ENCODE measurements around the gene CYP2J2. TPM values are rescaled to one million over a fixed set of nuclear protein-coding genes. Genes with fewer than 3 reads are reported as not detected.
A peak's percentile ranks its signal among the peaks of the same experiment; 100 is the strongest.

CYP2J2 gene
- total RNA-seq, 1 donor from 2014 or later = 0.07 TPM

DNA sequence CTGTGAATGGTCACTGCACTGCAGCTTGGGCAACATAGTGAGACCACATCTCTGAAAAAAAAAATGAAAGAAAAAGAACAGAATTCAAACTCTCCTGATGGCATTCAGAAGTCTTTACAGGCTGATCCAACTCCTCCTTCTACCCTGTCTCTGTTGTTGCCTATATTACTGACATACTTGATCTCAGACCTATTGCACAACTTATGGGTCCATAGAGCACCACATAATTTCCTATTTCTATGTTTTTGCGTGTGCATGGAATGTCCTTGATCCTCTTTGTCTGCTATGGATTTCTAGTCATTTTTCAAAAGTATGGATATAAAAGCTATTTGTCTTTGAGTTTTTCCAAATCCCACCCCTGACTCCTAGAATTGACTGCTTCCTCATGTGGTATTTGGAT, 22.4 kb upstream of the CYP2J2 start:
- Mint-ChIP-seq H3K4me3 (no peak overlapping the region), H3K4me1 (no peaks in the 10 kb centered on the region), H3K27me3 (ENCODE audit: insufficient read depth, low read depth) (no peaks in the 10 kb centered on the region), H3K9me3 (no peaks in the 10 kb centered on the region), H3K27ac (no peak overlapping the region), H3K36me3 (no peaks in the 10 kb centered on the region)
- no peak overlapping the region for H3K27ac ChIP-seq
- no peak overlapping the region for H3K4me3 ChIP-seq
- no peak overlapping the region for H3K4me2 ChIP-seq
- H3K9me3 ChIP-seq (ENCODE audit: low read depth) = no peaks in the 10 kb centered on the region
- no peak for DNase-seq (ENCODE audit: low spot score)
- no peaks in the 10 kb centered on the region for H4K20me1 ChIP-seq (ENCODE audit: low read depth)
- H3K79me2 ChIP-seq (ENCODE audit: low read depth) = no peaks in the 10 kb centered on the region
- H3K36me3 ChIP-seq = no peaks in the 10 kb centered on the region
- H3K4me1 ChIP-seq = no peaks in the 10 kb centered on the region
- TF ChIP-seq EZH2phosphoT487 (IDR thresholded peaks at IDR 0.05) (no peak), EZH2 (IDR thresholded peaks at IDR 0.05) (no peak)
- TF ChIP-seq, protein P1, sequence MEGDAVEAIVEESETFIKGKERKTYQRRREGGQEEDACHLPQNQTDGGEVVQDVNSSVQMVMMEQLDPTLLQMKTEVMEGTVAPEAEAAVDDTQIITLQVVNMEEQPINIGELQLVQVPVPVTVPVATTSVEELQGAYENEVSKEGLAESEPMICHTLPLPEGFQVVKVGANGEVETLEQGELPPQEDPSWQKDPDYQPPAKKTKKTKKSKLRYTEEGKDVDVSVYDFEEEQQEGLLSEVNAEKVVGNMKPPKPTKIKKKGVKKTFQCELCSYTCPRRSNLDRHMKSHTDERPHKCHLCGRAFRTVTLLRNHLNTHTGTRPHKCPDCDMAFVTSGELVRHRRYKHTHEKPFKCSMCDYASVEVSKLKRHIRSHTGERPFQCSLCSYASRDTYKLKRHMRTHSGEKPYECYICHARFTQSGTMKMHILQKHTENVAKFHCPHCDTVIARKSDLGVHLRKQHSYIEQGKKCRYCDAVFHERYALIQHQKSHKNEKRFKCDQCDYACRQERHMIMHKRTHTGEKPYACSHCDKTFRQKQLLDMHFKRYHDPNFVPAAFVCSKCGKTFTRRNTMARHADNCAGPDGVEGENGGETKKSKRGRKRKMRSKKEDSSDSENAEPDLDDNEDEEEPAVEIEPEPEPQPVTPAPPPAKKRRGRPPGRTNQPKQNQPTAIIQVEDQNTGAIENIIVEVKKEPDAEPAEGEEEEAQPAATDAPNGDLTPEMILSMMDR (IDR thresholded peaks at IDR 0.05) = no peak
- H3K9ac ChIP-seq = no peak overlapping the region
- H3K27me3 ChIP-seq = no peaks in the 10 kb centered on the region
- H3F3A ChIP-seq (ENCODE audit: low read depth) = no peaks in the 10 kb centered on the region
- H2AFZ ChIP-seq (replicated peaks) = no peak overlapping the region

- no peaks in the 10 kb centered on the region for H3K9me3 Mint-ChIP-seq
- no peak overlapping the region for H3K27ac Mint-ChIP-seq
Observed at GRCh38 chr1:59947047-59947938, 20.7 kb upstream of the CYP2J2 start.

GRCh38 chr1:59945790-59946189, 19.2 kb upstream of the CYP2J2 start:
- no peaks in the 10 kb centered on the region for H3K4me1 Mint-ChIP-seq
- no peaks in the 10 kb centered on the region for H3K79me2 ChIP-seq (ENCODE audit: low read depth)
- H3K36me3 ChIP-seq = no peaks in the 10 kb centered on the region
- H3K4me3 ChIP-seq = no peak overlapping the region
- no peak for DNase-seq (ENCODE audit: low spot score)
- H3K9ac ChIP-seq = no peak overlapping the region
- H3F3A ChIP-seq (ENCODE audit: low read depth) = no peaks in the 10 kb centered on the region
- H3K27ac ChIP-seq = no peak overlapping the region
- TF ChIP-seq EZH2 (IDR thresholded peaks at IDR 0.05) (no peak), EZH2phosphoT487 (IDR thresholded peaks at IDR 0.05) (no peak)
- TF ChIP-seq, protein P1 (IDR thresholded peaks at IDR 0.05) = no peak
- H3K9me3 ChIP-seq (ENCODE audit: low read depth) = no peaks in the 10 kb centered on the region
- no peaks in the 10 kb centered on the region for H3K9me3 Mint-ChIP-seq
- no peak overlapping the region for H2AFZ ChIP-seq (replicated peaks)
- no peaks in the 10 kb centered on the region for H4K20me1 ChIP-seq (ENCODE audit: low read depth)
- H3K4me2 ChIP-seq = no peak overlapping the region
- no peak overlapping the region for H3K4me3 Mint-ChIP-seq
- no peak overlapping the region for H3K27ac Mint-ChIP-seq
- no peaks in the 10 kb centered on the region for H3K36me3 Mint-ChIP-seq
- no peaks in the 10 kb centered on the region for H3K4me1 ChIP-seq
- no peaks in the 10 kb centered on the region for H3K27me3 ChIP-seq
- peaks cover 2% of the 10 kb centered on the region for H3K27me3 Mint-ChIP-seq (ENCODE audit: insufficient read depth, low read depth)

More at GRCh38 chr1:59947047-59947938, 20.7 kb upstream of the CYP2J2 start:
- no peaks in the 10 kb centered on the region for H3K4me1 Mint-ChIP-seq
- Histone ChIP-seq H3K79me2 (ENCODE audit: low read depth) (no peaks in the 10 kb centered on the region), H4K20me1 (ENCODE audit: low read depth) (no peaks in the 10 kb centered on the region), H3K4me2 (no peak overlapping the region), H3K4me1 (no peaks in the 10 kb centered on the region), H3K27ac (no peak overlapping the region), H3K36me3 (no peaks in the 10 kb centered on the region), H3K4me3 (no peak overlapping the region), H2AFZ (replicated peaks) (peak overlapping the region; percentile 69), H3F3A (ENCODE audit: low read depth) (no peaks in the 10 kb centered on the region), H3K27me3 (no peaks in the 10 kb centered on the region), H3K9ac (no peak overlapping the region), H3K9me3 (ENCODE audit: low read depth) (no peaks in the 10 kb centered on the region)
- H3K36me3 Mint-ChIP-seq = no peaks in the 10 kb centered on the region
- TF ChIP-seq, protein P1 (IDR thresholded peaks at IDR 0.05) = peak; percentile 92
- TF ChIP-seq EZH2 (IDR thresholded peaks at IDR 0.05) (no peak), EZH2phosphoT487 (IDR thresholded peaks at IDR 0.05) (no peak)
- peaks cover under 1% of the 10 kb centered on the region for H3K27me3 Mint-ChIP-seq (ENCODE audit: insufficient read depth, low read depth)
- H3K4me3 Mint-ChIP-seq = no peak overlapping the region
- peak; percentile 81 for DNase-seq (ENCODE audit: low spot score)
